Stimulated activated CD4-positive, alpha-beta T cell treated with anti-CD3 and anti-CD28 coated beads, Interleukin-1b, Interleukin-23, amount 100 ng/mL, for 1 hour (primary cell): ENCODE measurements around the gene LMAN2L.

Experiments
- DNase-seq, 2 donors: peaks; one replicate each; pipeline ENCODE4 v3.0.0-alpha.2; 2020; ENCODE audit warnings: low read depth in 2 of 2

The LMAN2L gene

GRCh38 chr2:96760036-96760985 is 20.4 kb upstream of the LMAN2L start, which contains the start of gene CNNM4:
TSS of gene CNNM4 (plus strand) at chr2:96760902. CDS start at chr2:96761000, 98 bp downstream.
- peak; percentile 79 to 80 for DNase-seq

DNA sequence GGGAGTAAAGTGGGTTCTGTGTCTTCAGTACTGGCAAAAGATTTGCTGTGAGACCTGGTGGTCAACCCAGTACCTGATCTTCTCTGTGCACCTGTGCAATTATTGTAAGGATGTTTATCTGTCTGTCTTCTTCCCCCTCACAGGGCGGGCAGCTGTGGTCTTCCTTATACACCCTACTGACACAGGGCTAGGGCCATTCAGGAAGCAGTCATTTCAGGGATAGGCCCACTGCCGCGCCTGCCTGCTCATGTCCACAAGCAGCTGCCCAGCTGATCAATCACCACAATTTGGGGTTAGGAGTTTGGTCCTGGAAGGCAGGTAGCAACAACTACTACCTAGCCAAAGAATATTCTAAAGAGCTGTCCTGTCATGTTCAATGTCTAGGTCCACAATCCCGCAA is 19.7 kb upstream of the LMAN2L start:
- DNase-seq, result no peak

- no peak for DNase-seq
Observed at GRCh38 chr2:96758987-96759386, 19.1 kb upstream of the LMAN2L start.

DNA sequence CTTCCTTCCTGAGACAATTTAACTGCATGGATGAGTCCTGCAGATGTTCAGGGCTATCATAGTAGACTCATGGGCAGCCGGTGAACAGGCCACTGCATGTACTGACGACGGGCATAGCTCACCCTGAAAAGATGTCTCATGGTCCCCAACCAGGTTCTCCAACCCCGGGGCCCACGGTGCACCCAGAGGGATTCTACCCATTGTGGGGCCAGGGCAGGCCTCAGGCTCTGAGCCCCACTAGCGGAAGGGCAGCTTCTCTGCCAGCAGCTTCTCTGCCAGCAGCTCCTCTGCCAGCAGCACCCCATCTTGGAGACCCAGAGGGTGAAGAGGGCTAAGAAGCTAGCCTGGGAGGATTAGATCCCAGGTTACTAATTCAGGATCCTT is 17.6 kb upstream of the LMAN2L start:
- DNase-seq, result no peak

DNA sequence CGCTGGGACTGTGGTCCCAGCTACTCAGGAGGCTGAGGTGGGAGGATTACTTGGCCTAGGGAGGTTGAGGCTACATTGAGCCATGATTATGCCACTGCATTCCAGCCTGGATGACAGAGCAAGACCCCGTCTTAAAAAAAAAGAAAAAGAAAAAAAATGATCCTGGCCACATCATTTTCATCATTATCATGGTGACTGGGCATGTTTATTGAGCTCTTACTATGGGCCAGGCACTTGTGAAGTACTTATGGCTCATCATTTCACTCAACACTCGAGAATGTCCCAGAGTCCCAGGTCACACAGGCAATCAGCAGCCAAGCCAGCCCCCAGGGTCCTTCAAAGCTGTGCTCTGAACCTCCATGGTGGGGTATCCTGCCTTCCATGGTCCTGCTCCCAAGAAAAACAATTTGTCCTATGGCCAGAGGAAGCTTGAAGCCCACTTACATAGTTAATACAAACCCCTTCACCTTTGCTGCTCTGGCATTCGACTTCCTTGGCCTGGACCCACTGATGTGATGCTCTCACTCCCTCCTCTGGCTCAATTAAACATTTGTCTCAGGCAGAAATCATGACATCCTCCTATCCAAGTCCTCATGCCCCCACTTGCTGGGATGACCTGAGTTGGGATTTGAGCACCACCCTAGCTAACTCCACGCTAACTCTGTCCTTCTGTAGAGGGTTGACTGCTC is 17.1 kb upstream of the LMAN2L start:
- no peak for DNase-seq

- DNase-seq, result no peak
Observed at GRCh38 chr2:96754317-96754716, 14.5 kb upstream of the LMAN2L start.

DNA sequence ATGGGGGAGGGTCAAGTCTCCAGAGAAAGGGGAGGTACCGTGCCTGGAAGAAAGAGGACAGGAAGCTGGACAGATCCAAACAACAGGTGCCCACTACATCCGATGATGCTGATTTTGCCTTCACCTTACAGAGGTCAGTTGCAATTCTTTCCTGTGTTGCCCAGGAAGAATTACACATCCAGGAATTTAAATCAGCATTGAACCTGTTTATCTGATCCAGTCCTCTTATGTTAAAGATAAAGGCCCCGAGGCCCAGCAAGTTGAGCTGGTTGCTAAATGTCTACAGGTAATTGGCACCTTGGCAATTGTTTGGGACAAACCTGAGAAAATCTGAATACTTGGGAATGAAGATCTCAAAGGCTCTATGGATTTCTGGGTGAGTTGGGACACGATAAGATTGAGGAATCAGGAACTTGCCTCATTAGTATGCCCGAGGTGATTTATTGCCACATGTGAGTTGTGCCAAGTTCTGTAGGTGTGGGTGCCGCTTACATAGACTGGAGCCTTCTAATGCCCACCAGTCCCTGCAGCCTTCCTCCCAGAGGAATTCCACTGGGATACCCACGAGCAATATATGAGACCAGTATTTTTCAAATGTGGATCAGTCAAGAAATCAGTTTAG is 13.9 kb upstream of the LMAN2L start:
- DNase-seq, result no peak

GRCh38 chr2:96751800-96752199 is 11.9 kb upstream of the LMAN2L start:
- no peak for DNase-seq

GRCh38 chr2:96747061-96747617 is 7.3 kb upstream of the LMAN2L start:
- no peak for DNase-seq

DNA sequence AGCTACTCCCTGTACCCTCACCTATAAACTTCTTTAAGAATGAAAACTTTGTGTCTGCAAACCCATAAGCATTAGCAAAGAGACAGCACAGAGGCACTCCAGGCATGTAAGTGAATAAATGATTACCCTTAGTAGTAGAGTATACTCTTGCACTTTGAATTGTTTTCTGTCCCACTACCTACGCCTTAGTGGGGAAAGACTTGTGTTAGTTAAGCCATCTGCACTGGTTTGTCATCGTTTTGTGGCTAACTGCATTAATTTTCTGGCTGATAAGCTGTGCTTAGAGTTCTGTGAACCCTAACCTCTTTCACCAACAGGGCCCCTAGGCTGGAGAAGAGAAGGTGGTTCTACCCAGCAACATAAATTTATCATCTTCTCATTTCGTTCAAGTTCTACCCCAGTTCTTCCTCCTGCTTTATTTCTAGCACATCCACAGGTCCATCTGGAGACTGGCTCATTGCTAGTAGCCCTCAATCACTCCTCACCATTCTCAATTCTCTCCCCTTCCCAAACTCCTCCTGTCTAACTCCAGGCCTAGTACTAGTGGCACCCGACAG is 710 bp downstream of the LMAN2L start:
- DNase-seq, result no peak

- DNase-seq, result no peak
Observed at GRCh38 chr2:96737831-96738230, 2.0 kb downstream of the LMAN2L start.

DNA sequence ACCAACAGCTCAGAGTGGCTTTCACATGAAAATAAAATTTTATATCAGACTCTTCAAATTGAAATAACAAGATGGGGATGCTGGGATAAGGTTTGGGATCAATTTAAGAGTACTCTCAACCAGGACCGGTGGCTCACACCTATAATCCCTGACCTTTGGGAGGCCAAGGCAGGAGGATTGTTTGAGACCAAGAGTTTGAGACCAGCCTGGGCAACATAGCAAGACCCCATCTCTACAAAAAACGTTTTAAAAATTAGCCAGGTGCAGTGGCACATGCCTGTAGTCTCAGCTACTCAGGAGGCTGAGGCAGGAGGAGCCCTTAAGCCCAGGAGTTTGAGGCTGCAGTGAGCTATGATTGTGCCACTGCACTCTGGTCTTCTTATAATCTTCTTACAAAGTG is 2.6 kb downstream of the LMAN2L start:
- no peak for DNase-seq

GRCh38 chr2:96734880-96735583 is 4.8 kb downstream of the LMAN2L start:
- no peak for DNase-seq

DNA sequence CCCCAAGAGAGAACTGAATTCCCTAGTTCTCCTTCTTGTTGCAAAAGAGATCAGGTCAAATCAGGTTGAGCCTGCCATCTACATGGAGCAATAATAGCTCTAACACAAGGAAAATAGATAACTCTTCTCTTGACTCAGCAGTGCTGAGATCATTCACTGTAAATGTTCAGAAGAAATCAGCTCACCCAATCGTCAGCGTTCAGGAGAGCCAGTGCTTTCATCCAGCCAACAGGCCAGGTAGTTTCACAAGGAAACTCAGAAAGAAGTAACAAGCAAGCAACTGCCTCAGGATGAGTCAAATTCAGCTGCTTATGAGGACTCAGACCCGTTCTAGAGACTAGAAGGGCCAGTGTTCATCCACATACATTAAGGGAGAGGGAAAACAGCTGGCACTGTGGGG is 5.9 kb downstream of the LMAN2L start:
- DNase-seq, result no peak

DNA sequence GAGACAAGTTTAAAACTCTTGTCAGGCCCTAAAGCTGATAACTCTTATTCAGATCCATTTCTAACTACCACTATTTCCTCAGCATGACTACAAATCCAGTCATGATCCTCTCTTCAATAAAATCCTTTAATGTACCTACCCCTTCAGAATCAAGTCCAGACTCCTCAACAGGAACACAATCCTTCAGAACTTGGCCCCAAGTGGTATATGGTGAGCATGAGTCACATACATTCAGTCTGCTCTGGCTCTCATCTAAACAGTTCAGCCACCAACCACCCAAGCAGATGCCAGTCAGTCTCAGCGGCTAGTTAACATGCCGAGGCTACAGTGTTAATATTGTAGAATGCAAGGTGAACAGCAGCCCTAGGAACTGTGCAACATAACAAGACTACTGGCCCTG is 9.7 kb downstream of the LMAN2L start:
- no peak for DNase-seq

- no peak for DNase-seq
Observed at GRCh38 chr2:96729748-96730147, 10.1 kb downstream of the LMAN2L start.

GRCh38 chr2:96727431-96727830 is 12.4 kb downstream of the LMAN2L start:
- DNase-seq, result no peak

DNA sequence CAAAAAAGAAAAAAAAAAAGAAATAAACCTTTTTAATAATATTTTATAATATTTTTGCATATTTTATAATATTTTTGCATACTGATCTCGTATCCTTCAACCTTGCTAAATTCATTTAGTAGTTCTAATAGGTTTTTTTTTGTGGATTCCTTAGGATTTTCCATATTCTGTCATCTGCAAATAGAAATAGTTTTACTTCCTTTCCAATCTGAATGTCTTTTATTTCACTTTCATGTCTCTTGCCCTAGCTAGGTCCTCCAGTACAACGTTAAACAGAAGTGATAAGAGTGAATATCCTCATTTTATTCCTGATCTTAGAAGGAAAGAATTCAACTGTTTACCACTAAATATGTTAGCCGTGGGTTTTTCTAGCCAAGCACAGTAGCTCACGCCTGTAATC is 13.7 kb downstream of the LMAN2L start:
- DNase-seq, result no peak

- no peak for DNase-seq
Observed at GRCh38 chr2:96716388-96716787, 23.5 kb downstream of the LMAN2L start.

DNA sequence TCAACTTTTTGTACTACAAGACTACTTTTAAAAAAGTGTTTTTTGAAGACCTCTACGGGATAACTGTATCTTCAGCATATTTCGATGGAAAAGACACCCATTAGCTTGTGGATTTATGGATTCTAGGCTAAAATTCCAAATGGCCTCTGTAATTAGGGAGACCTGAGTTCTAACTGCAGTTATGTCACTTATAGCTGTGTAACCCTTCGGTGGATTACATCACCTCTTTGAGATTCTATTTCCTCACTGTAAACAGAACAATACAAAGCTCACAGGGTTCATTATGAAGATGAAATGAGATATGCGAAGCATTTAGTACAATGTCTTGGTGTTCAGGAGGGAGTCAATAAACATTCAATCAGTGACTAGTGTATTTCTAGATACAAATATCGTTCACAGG is 24.2 kb downstream of the LMAN2L start:
- no peak for DNase-seq

DNA sequence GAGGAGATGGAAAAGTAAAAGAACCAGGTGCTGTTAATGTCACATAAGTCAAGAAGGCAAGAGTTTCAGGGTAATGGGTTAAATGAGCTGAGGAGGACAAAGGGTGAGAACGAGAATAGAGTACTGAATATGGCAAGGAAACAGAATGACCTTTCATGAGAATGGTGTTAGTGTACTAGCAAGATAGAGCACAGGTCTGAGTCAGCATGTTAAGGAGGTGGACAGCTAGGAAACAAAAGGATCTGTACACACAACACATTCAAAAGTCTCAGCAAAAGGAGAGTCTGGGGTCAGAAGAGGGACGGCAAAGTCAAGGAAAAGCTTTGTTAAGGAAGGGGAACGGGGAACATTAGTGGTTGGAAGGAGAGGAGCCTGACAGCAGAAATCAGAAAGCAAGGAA is 28.9 kb downstream of the LMAN2L start:
- no peak for DNase-seq
